A549 (cell line): ENCODE measurements around the gene SH3D21.

Experiments used
- CBX8 ChIP-seq: fragments of 200-600 bp; sonication (generic); IDR thresholded peaks from 2 replicates; pipeline ENCODE4 v1.6.1; 2016
- CHD4 ChIP-seq: fragments of 200-600 bp; sonication (generic); IDR thresholded peaks from 2 replicates; pipeline ENCODE4 v1.6.1; 2016; ENCODE audit warnings: antibody characterized with exemption, mild to moderate bottlenecking, borderline replicate concordance
- EP300 ChIP-seq, 2 experiments: fragments of >200 bp; sonication (Bioruptor Twin); formaldehyde crosslinking; IDR thresholded peaks; 2 replicates in 1 of 2; 3 replicates in 1 of 2; pipeline ENCODE4 v1.6.1; 2016 to 2017
- HDAC2 ChIP-seq: fragments of 200-600 bp; sonication (generic); IDR thresholded peaks from 2 replicates; pipeline ENCODE4 v1.6.1; 2016
- JUNB ChIP-seq: fragments of >200 bp; sonication (Bioruptor Twin); formaldehyde crosslinking; IDR thresholded peaks from 2 replicates; pipeline ENCODE4 v1.6.1; 2016
- KDM5A ChIP-seq: fragments of 200-600 bp; sonication (generic); IDR thresholded peaks from 2 replicates; pipeline ENCODE4 v1.6.1; 2016; ENCODE audit warnings: antibody characterized with exemption, mild to moderate bottlenecking
- MAFK ChIP-seq: fragments of 450-650 bp; IDR thresholded peaks from 2 replicates; pipeline ENCODE4 v1.6.1; 2014; ENCODE audit not compliant: partially characterized antibody
- MAZ ChIP-seq: fragments of 150-350 bp; IDR thresholded peaks from 2 replicates; pipeline ENCODE4 v1.6.1; 2014; ENCODE audit warnings: antibody characterized with exemption, low read depth, low read length, borderline replicate concordance
- NR3C1 ChIP-seq: fragments of >200 bp; sonication (Bioruptor Twin); formaldehyde crosslinking; IDR thresholded peaks from 3 replicates; pipeline ENCODE4 v1.6.1; 2017
- POLR2AphosphoS2 ChIP-seq: conservative IDR thresholded peaks from 2 replicates; pipeline ENCODE4 v1.6.1; 2012; ENCODE audit warnings: low read length, improper control_type of control experiment, inconsistent platforms
- RAD21 ChIP-seq, 2 experiments: fragments of >200 bp in 1 of 2; sonication (Bioruptor Twin) in 1 of 2; formaldehyde crosslinking in 1 of 2; IDR thresholded peaks in 1 of 2; conservative IDR thresholded peaks in 1 of 2; 2 replicates in 1 of 2; 3 replicates in 1 of 2; pipeline ENCODE4 v1.6.1; 2012 to 2018; ENCODE audit warnings: inconsistent platforms in 1 of 2
- RCOR1 ChIP-seq: fragments of 150-350 bp; IDR thresholded peaks from 2 replicates; pipeline ENCODE4 v1.6.1; 2014; ENCODE audit warnings: antibody characterized with exemption, low read length, low read depth
- ZFP36 ChIP-seq: fragments of 450-650 bp; IDR thresholded peaks from 2 replicates; pipeline ENCODE4 v1.6.1; 2014; ENCODE audit warnings: borderline replicate concordance; ENCODE audit not compliant: partially characterized antibody
- TF ChIP-seq, protein P1 (sequence below): fragments of >200 bp; sonication (Bioruptor Twin); formaldehyde crosslinking; IDR thresholded peaks from 3 replicates; pipeline ENCODE4 v1.5.1; 2016

- TF ChIP-seq HDAC2 (no peak), JUNB (no peak), POLR2AphosphoS2 (no peak), EP300 (IDR thresholded peaks at IDR 0.05) (no peak), MAFK (no peak), NR3C1 (no peak), MAZ (no peak), CBX8 (no peak), CHD4 (no peak), KDM5A (no peak), RAD21 (conservative IDR thresholded peaks at IDR 0.05 in 1 of 2, IDR thresholded peaks at IDR 0.05 in 1 of 2) (no peak), RCOR1 (no peak), ZFP36 (no peak)
- TF ChIP-seq, protein P1, sequence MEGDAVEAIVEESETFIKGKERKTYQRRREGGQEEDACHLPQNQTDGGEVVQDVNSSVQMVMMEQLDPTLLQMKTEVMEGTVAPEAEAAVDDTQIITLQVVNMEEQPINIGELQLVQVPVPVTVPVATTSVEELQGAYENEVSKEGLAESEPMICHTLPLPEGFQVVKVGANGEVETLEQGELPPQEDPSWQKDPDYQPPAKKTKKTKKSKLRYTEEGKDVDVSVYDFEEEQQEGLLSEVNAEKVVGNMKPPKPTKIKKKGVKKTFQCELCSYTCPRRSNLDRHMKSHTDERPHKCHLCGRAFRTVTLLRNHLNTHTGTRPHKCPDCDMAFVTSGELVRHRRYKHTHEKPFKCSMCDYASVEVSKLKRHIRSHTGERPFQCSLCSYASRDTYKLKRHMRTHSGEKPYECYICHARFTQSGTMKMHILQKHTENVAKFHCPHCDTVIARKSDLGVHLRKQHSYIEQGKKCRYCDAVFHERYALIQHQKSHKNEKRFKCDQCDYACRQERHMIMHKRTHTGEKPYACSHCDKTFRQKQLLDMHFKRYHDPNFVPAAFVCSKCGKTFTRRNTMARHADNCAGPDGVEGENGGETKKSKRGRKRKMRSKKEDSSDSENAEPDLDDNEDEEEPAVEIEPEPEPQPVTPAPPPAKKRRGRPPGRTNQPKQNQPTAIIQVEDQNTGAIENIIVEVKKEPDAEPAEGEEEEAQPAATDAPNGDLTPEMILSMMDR, result no peak
Observed at GRCh38 chr1:36273024-36273423, 33.1 kb upstream of the SH3D21 start.
